Ascending aorta (tissue), 2 donors: ENCODE results near the gene DUSP5. TPM values are rescaled to one million over a fixed set of nuclear protein-coding genes. Genes with fewer than 3 reads are reported as not detected.
"Not testable (repeated sequence)": the region's sequence is repeated elsewhere in the genome, so short reads cannot be mapped to it uniquely, and the experiment has no call there.

Experiments used
- DNase-seq, 2 donors: peaks; one replicate each; pipeline ENCODE4 v3.0.0-alpha.2; 2019; ENCODE audit warnings: low spot score in 2 of 2
- H3K27ac ChIP-seq, 2 donors: fragments of 200-600 bp; sonication (generic); one replicate each; pipeline ENCODE4 v1.5.1; 2016 to 2017; ENCODE audit warnings: mild to moderate bottlenecking in 1 of 2
- H3K27me3 ChIP-seq: fragments of 200-600 bp; sonication (generic); one replicate; pipeline ENCODE4 v1.5.1; 2017
- H3K36me3 ChIP-seq, 2 donors: fragments of 200-600 bp; sonication (generic); one replicate each; pipeline ENCODE4 v1.5.1; 2016
- H3K4me1 ChIP-seq, 2 donors: fragments of 200-600 bp; sonication (generic); one replicate each; pipeline ENCODE4 v1.5.1; 2016 to 2017; ENCODE audit warnings: mild to moderate bottlenecking in 1 of 2
- H3K4me3 ChIP-seq, 2 donors: fragments of 200-600 bp; sonication (generic); one replicate each; pipeline ENCODE4 v1.5.1; 2016 to 2017; ENCODE audit warnings: mild to moderate bottlenecking in 1 of 2
- H3K9me3 ChIP-seq, 2 donors: fragments of 200-600 bp; sonication (generic); one replicate each; pipeline ENCODE4 v1.5.1; 2016
- CTCF ChIP-seq, 3 experiments: fragments of 200-600 bp in 2 of 3; fragments of 450-650 bp in 1 of 3; sonication (generic) in 2 of 3; IDR thresholded peaks; one replicate each; pipeline ENCODE4 v1.5.1; 2016 to 2019; ENCODE audit warnings: antibody characterized with exemption in 3 of 3, mild to moderate bottlenecking in 1 of 3, moderate library complexity in 1 of 3
- intact Hi-C: fragments of 100-400 bp; cut with DNase I; formaldehyde crosslinking; loops from one replicate; pipeline ENCODE4 v1.15.1; 2023
- total RNA-seq: library from RNA; depleted of rRNA; stranded (reverse); fragments of >200 nt; gene quantifications from one replicate; pipeline ENCODE4 v1.1.0, GENCODE V29; 2016

DUSP5 gene
- total RNA-seq, 1 donor from 2014 or later = 26.9 TPM

- Histone ChIP-seq H3K4me3 (peak overlapping the region in 1 of 2 donors; percentile 7), H3K9me3 (no peaks in the 10 kb centered on the region), H3K27ac (no peak overlapping the region), H3K36me3 (no peaks in the 10 kb centered on the region), H3K27me3 (no peaks in the 10 kb centered on the region), H3K4me1 (no peaks in the 10 kb centered on the region)
- intact Hi-C loops = no loop called here
- DNase-seq = no peak
- TF ChIP-seq CTCF (IDR thresholded peaks at IDR 0.05) = no peak
Observed at GRCh38 chr10:110530131-110530831, 32.6 kb downstream of the DUSP5 start.

GRCh38 chr10:110531687-110532086, 34.0 kb downstream of the DUSP5 start:
- no peaks in the 10 kb centered on the region for H3K27me3 ChIP-seq
- no peak for TF ChIP-seq CTCF (IDR thresholded peaks at IDR 0.05)
- H3K27ac ChIP-seq = no peak overlapping the region
- intact Hi-C loops = no loop called here
- H3K36me3 ChIP-seq = no peaks in the 10 kb centered on the region
- H3K9me3 ChIP-seq = no peaks in the 10 kb centered on the region
- no peak for DNase-seq
- H3K4me1 ChIP-seq = no peaks in the 10 kb centered on the region
- H3K4me3 ChIP-seq = no peak overlapping the region

- intact Hi-C loops = not testable (repeated sequence)
Observed at GRCh38 chr10:110532628-110533027, 34.9 kb downstream of the DUSP5 start.

GRCh38 chr10:110533149-110533548, 35.4 kb downstream of the DUSP5 start:
- Histone ChIP-seq H3K9me3 (no peaks in the 10 kb centered on the region), H3K4me1 (no peaks in the 10 kb centered on the region), H3K36me3 (no peaks in the 10 kb centered on the region), H3K27ac (no peak overlapping the region), H3K4me3 (no peak overlapping the region), H3K27me3 (no peaks in the 10 kb centered on the region)
- intact Hi-C loops = no loop called here
- no peak for DNase-seq
- TF ChIP-seq CTCF (IDR thresholded peaks at IDR 0.05) = no peak

More at GRCh38 chr10:110532628-110533027, 34.9 kb downstream of the DUSP5 start:
- not testable (repeated sequence) for H3K27me3 ChIP-seq, H3K36me3 ChIP-seq, H3K4me3 ChIP-seq, DNase-seq, H3K9me3 ChIP-seq, H3K4me1 ChIP-seq, H3K27ac ChIP-seq

GRCh38 chr10:110534571-110534970, 36.9 kb downstream of the DUSP5 start:
- Histone ChIP-seq H3K27ac (no peak overlapping the region), H3K4me3 (no peak overlapping the region), H3K27me3 (no peaks in the 10 kb centered on the region), H3K36me3 (no peaks in the 10 kb centered on the region), H3K9me3 (no peaks in the 10 kb centered on the region), H3K4me1 (no peaks in the 10 kb centered on the region)
- no peak for TF ChIP-seq CTCF (IDR thresholded peaks at IDR 0.05)
- intact Hi-C loops = no loop called here
- DNase-seq = no peak

GRCh38 chr10:110535958-110536891, 38.5 kb downstream of the DUSP5 start:
- peak in 1 of 3 experiments; percentile 21 for TF ChIP-seq CTCF (IDR thresholded peaks at IDR 0.05)
- Histone ChIP-seq H3K27ac (no peak overlapping the region), H3K4me1 (no peaks in the 10 kb centered on the region), H3K9me3 (no peaks in the 10 kb centered on the region), H3K36me3 (no peaks in the 10 kb centered on the region), H3K27me3 (no peaks in the 10 kb centered on the region), H3K4me3 (no peak overlapping the region)
- no peak for DNase-seq
- intact Hi-C loops = no loop called here
